HuH-7.5 (cell line): ENCODE results near the gene TMEM51.

Experiments
- DNase-seq: peaks from one replicate; pipeline ENCODE4 v3.0.0; 2011; ENCODE audit warnings: low spot score

Gene TMEM51

DNA sequence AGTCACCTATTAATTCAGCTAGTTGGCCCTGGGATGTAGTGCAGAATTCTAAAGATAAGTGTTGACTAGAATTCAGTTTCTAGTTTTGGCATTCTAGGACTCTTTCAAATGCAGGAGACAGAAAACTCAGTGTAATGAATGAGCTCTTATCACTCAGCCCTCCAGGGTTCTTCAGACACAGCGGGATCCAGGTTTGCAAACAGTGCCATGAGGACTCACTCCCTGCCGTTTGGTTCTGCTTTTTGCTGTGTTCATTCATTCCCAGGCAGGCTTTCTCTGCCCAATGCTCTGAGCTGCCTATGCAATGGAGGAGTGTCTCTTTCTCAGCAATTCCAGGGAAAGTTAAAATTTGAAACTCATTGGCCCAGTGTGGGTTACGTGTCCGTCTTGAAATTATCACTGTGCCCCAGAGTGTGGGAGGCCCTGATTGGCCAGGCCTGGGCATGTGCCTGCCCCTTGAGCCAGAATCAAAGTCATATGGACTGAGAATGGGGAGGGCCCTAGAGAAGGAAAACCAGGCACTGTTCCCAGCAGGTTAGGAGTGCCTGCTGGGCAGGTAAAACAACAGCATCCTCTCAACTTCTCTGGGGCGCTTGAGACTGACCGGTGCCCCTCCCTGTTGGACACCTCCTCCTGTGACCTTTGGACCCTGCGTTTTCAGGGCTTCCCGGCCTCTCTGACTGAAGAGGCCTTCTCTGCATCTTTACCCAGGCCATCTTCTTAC is 43.4 kb downstream of the TMEM51 start:
- DNase-seq = no peak

DNA sequence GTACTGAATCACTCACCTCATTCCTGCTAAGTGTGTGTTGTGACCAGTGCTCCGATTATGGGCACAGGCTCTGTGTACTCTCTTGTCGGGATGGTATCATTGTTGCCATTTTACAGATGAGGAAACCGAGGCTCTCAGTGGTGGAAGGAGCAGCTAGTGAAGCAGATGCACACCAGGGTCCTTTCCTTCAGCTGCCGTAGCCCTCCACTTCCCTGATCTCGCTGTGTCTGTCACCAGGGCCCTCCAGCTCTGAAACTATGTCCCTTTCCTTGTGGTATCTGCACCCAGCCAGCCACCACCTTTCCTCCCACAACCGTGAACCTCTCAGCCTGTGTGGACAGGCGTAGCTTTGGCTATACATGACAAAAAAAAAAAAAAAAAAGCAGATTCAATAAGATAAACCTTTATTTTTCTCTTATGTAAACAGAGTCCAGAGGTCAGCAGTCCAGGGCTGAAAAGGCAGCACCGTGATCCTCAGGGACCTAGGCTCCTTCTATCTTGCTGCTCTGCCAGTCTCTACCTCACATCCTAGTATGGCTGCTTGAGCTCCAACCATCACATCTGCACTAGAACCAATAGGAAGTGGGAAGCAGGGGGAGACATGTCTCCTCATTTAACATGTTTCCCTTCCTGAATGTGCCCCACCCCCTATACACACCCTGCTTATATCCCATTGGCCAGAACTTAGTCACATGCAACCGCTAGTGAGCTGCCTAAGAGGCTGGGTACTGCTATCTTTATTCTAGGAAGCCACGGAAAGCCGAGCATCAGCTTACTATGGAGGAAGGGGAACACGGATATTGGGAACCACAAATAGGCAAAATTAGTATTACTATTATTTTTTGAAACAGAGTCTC is 44.3 kb downstream of the TMEM51 start:
- no peak for DNase-seq

DNA sequence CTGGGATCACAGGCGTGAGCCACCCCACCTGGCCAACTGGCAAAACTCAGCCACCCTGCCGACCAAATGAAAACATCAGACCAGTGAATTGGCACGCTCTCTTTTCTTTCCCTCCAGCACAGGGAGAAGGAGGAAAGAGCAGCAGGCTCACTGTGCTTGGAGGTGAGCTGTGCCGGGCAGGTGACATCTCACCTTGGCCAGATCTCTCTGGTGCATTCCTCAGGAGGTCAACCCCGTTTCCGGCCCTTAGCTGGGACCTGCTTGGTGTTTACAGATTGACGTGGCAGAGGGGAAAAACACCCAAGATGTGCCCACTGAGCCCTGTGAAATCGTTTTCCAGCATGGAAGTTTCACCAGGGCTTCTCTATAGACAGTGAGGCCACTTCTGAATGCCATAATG is 45.1 kb downstream of the TMEM51 start:
- DNase-seq = no peak

DNA sequence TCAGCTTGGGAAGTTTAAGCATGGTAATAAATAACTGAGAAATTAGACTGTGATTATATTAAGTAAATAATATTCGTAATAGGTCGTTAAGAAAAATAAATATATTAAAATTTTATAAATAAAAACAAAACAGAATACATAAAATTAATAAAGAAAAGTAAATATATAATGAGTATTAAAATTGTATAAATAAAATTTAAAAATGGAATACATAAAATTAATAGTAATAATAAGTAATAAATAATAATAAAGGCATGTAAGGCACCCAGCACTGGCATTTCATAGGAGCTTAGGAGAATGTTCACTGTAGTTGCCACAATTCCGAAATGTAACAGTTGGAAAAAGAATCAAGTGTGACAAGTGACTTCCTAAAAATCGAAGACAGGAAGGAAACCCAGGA is 47.7 kb downstream of the TMEM51 start:
- DNase-seq = no peak

DNA sequence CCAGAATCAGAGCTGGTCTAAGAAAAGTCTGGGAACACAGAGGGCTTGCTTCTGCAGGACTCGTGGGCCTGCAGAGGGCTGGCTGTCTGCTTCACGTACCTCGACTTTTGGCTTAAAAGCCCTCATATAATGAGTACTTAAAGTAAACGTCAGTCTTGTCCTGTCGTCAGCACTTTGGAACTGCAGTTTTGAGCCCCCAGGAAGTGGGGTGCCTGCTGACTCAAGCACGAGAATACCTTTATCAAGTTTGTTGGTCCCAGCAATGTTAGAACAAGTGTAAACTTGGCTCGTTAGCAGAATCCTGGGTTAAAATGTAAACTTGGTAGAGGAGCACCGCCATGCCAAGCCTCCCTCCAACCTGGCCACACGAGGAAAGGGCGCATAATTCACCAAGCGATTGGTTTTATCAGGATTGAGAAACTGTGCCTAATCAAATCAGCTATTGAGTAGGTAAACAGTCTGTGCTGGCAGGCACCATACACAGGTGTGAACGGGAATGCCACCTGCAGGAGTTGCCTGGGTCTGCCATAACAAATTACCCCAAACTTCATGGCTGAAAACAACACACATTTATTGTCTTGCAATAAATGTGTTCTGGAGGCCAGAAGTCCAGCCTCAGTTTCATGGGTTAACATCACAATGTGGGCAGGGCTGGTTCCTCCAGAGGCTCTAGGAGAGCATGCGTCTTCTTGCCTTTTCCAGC is 48.5 kb downstream of the TMEM51 start:
- DNase-seq = no peak

DNA sequence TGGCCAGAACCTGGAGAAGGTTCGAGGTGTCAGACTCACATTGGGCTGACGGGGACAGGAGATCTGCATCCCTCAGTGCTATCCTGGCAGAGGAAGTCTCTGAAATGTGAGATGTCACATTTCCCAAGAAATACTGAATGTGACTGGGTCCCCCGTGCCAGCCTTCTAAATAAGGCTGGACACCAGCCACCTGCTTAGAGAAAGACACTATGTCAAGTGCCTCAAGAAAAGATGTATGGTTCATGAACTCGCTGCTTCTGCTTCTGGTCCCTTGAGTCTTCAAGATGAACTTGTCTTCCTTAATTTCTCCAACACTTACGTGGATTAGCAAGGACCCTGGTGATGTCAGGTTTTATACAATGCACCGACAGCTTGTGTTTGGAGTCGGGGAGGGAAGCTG is 51.4 kb downstream of the TMEM51 start:
- no peak for DNase-seq

DNA sequence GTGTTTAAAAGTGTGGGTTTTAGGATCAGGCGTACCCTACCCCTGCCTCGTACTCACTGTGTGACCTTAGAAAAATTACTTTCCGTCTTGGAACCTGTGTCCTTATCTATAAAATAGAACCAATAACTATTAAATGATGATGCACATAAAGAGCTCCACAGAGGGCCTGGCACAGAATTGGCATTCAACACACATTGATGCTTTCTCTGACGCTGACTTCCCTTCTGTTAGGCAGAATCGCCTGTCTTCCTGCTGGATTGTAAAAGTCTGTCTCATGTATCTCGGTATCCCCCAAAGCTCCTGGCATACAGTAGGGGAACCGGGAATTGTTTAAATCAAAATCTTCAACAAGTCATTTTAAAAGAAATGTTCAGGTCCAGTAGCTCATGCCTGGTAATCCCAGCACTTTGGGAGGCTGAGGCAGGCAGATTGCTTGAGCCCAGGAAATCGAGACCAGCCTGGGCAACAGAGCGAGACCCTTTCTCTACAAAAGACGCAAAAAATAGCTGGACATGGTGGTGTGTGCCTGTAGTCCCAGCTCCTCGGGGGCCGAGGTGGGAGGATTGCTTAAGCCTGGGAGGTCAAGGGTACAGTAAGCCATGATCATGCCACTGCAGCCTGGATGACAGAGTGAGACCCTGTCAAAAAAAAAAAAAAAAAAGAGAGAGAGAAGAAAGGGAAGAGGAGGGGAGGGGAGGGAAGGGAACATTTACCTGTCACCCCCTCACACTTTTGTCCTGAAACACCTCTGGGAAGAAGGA is 52.2 kb downstream of the TMEM51 start:
- no peak for DNase-seq

DNA sequence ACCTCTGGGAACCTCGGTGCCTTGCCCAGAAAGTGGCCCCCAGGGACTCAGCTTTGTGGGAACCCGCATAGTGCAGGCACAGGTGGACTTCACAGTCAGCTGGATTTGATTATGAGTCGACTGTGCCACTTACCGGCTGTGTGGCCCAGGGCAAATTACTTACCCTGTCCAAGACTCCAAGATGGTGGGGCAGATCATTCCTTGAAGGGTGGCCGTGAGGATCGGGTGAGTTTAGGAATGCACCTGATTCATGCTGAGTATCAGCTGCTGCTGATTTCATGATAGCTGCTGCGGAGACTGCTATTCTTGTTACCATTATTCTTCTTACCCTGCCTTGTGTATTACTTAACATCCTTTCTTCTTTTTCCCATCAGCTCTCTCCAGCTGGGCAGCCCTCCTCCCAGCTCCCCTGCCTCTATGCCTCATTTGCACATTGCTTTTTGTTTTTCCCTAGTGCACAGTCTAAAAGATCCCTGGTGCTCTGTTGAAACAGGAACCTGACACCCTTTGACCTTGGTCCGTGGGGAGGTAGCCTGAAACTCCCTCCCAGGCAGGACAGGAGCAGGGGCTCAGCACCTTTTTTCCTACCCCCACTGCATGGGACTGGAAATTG is 53.0 kb downstream of the TMEM51 start:
- DNase-seq = peak; percentile 45

DNA sequence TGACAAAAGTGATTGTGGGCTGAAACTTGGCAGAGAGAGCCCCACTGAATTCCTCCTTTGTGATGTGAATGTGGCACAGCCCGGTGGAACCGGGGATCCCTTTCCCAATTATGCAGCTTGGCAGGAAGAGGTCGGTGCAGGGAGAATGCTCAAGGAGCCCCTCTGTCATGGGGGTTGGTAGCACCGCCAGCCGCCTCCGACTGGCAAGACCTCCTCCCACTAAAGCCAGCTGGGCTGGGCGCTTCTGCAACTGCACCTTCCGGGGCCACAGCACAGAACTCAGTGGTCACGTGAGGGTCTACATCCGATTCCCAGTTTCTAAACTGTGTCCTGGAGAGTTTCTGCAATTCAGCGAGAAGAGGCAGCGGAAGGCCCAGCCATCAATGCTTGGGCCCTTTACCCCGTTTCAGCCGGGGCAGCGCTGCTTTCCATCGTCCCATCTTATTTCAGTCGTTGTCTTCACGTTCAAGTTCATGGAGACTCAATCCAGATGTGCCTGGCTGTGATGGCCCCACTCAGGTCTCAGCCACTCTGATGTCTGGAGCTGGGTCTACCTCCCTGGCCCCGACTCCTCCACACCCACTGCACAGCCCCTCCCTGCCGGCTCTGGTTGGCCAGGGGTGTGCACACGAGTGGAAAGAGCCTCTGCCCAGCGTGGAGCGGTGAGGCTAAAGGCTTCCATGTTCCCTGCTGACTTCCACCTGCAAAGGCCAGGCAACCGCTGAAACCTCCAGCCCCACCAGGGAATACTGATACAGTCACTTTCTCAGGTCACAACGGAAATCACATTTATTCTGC is 53.7 kb downstream of the TMEM51 start:
- no peak for DNase-seq

DNA sequence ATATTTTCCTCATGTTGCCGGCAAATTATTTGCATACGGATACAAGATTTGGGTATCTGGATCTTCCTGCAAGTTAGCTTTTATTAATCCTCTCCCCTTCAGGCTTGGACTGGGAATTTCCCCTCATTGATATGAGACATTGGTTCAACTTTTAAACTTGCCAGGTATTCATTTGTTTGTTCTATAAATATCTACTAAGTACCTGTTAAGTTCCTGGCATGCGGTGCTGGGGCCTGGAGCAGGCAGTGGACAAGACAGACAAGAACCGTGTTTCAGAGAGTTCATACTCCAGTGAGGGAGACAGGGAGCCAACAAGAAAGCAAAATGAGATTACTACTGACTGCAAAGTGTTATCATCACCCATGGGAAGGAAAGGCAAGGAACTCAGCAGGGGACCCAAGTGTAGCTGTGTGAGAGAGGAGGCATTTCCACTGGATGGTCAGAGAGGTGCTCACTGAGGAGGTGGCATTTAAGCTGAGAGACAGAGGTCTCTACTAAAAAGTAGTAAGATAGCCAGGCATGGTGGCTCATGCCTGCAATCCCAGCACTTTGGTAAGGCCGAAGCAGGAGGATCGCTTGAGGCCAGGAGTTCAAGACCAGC is 54.4 kb downstream of the TMEM51 start:
- DNase-seq = no peak

DNA sequence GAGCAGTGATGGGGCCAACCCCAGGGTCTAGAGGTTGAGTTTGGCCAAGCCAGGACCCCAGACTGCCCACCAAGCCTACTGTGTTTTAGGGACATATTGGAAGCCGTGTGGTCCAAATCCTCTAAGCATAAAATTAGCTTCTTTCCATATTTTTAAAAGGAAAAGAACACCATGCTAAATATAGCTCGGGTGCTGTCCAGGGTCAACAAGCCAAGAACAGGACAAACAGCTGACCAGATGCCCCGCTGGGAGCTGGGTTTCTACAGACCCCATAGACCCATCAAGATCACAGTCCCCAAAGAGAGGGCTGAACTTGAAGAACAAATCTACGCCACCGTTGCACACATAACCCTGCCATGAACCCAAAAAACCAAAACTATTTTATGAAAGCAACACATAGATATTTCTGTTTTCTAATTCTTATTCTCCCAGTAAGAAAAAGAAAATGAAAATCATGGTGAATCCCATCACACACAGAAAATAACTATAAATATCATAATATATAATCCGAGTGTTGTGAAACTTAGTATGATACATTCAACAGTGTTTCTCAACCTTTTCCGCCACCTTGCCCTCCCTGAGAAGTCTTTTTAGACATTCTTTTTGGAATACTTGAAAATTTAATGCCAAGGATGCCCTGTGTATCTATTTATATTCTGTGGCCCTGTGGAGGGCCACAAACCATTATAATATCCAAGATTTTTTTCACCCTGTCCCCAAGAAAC is 57.3 kb downstream of the TMEM51 start:
- DNase-seq = no peak

DNA sequence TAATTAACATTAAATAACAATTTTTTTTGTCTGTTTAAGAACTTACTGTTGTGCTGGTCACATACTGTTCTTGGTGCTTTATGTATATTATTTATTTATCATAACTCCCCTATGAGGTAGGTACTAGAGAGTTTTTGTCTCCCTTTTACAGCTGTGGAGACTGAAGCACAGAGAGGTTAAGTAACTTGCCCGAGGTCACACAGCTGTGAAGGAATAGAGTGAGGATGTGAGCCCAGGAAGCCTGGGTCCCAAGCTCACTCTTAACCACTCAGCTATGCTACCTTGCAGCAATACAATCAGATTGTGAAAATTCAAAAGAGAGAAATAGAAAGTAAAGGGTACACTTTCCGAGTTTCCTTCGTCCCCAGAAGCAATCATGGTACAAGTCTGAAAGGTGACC is 57.9 kb downstream of the TMEM51 start:
- DNase-seq = no peak

DNA sequence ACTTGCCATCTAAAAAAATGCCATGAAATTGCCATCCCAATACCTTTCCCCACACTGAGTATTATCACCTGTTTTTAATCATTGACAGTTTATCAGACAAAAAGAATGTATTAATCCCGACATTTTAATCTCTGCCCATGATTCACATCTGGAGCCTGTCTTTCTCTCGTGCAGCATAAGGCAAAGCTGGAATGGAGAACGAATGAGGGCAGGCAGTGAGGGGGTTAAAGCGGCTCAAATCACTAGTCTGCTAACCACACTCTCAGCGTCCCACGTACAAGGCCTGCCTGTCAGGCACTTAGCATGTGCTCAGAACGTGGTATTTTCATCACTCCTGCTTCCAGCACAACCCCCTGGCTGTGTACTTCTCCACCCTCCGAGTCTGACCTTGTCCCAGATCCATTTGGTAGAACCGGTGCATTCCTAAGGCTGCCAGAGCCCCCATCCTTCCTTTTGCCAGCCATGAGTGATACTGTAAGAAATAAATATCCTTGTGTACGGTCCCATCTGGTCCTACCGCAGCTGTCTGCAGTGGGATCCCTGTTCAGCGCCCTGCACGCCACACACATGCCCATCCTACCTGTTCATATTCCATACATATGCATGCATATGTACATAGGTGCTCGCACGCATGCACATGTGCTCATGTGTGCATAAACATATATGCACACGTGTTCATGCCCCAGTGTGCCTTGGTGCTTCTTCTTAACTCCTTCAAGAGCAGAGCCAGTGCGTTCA is 58.8 kb downstream of the TMEM51 start:
- no peak for DNase-seq

DNA sequence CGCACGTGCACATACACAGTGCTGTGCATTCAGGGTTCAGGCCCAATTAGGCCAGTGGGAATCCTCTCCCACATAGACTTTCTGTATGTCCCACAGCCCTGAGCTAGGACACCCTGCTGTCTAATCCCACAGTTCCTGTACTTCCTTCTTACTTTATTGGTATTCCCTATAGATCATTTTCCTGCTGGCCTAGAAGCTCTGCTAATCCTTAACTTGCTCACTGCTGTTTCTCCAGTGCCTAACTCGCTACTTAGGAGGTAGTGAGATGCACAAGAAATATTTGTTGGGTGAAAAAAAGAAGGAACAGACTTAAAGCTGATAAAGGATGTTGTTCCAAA is 59.4 kb downstream of the TMEM51 start:
- no peak for DNase-seq

DNA sequence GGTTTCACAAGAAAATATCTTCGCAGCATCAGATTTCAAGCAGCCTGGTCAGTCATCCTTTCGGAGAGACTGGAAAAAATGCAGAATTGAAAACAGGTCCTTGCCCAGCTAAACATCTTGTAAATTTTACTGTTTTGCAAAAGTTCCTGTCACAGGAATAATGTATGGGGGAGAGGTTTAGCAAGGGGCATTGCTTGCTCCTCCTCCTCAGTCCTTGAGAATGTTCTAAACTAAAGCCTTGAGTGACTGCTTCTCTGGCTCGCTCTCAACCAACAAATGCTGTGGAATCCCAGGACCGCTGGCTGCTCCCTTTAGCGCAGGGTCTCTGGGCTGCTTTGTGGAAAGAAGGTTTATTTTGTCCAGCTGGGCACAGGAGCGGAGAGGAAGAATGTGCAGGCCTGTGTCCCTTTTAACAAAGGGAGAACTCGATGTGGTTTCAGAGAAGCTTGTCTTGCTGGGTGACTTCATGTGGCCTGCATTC is 59.8 kb downstream of the TMEM51 start:
- DNase-seq = no peak

DNA sequence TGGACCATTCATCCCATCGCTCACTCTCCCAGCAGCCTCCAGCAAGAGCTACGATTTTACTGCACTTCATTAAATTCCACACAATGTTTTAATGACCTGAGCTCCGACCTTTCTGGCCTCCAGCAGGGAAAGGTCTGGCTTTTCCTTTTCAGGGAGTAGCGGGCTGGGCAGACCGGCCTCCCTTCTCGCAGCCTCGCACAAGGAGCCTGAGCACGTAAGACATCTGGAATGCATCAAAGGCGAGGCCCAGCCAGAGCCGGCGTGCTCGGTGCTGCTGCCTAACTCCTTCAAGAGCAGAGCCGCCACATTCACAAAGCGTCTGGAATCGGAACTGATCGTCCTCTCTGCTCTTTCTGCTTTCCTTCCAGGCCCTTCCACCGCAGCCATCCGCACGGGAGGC is 61.0 kb downstream of the TMEM51 start:
- DNase-seq = no peak

DNA sequence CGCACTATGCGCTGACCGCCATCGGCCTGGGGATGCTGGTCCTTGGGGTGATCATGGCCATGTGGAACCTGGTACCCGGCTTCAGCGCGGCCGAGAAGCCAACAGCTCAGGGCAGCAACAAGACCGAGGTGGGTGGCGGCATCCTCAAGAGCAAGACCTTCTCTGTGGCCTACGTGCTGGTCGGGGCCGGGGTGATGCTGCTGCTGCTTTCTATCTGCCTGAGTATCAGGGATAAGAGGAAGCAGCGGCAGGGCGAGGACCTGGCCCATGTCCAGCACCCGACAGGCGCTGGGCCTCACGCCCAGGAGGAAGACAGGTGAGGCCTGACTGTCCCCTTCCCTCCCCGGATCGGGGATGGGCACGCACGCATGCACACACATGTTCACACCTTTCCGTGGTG is 61.6 kb downstream of the TMEM51 start:
- DNase-seq = no peak

DNA sequence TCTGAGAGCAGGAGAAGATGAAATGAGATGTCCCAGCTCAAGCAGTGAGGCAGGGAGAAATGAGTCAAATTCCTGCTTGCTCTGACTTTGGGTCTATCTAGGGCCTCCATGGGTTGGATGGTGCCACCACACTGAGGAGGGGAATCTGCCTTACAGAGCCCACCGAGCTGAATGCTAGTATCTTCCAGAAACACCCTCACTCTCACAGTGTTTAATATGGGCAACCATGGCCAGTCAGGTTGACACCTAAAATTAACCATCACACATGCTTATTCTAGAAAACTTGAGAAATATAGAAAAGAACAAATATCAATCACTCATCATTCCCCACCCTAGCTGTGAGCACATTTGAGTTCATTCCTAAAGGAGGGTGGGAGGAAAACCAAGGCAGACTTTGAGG is 64.1 kb downstream of the TMEM51 start:
- DNase-seq = no peak
